ENCODE measurements around the gene COPG1. TPM values are rescaled to one million over a fixed set of nuclear protein-coding genes. Genes with fewer than 3 reads are reported as not detected.

Gene COPG1
- total and polyA plus RNA-seq, 2 experiments from 2014 or later, result 50.0 to 106 TPM

GRCh38 chr3:129205109-129205832, 44.1 kb upstream of the COPG1 start:
- Mint-ChIP-seq H3K4me1 (no peaks in the 10 kb centered on the region), H3K27me3 (ENCODE audit: insufficient read depth, low read depth, poor library complexity) (no peaks in the 10 kb centered on the region), H3K4me3 (no peak overlapping the region), H3K9me3 (no peaks in the 10 kb centered on the region), H3K36me3 (ENCODE audit: low read depth) (no peaks in the 10 kb centered on the region), H3K27ac (no peak overlapping the region)
- no peaks in the 10 kb centered on the region for H3K27me3 ChIP-seq (ENCODE audit: insufficient read depth)
- no peak overlapping the region for H3K4me2 ChIP-seq
- no peaks in the 10 kb centered on the region for H4K20me1 ChIP-seq (replicated peaks; ENCODE audit: insufficient read depth)
- no peaks in the 10 kb centered on the region for H3K36me3 ChIP-seq (ENCODE audit: insufficient read depth)
- ATAC-seq, result peak; percentile 81
- H3K4me1 ChIP-seq (ENCODE audit: insufficient read depth), result no peaks in the 10 kb centered on the region
- no peaks in the 10 kb centered on the region for H3K9me2 ChIP-seq (ENCODE audit: insufficient read depth)
- no peak for TF ChIP-seq REST (IDR thresholded peaks at IDR 0.05; ENCODE audit: unreplicated experiment)
- no peaks in the 10 kb centered on the region for H3K79me2 ChIP-seq (replicated peaks; ENCODE audit: insufficient read depth)
- no peaks in the 10 kb centered on the region for H3F3A ChIP-seq (replicated peaks; ENCODE audit: low read depth)
- no peak overlapping the region for H3K27ac ChIP-seq (ENCODE audit: low read depth)
- peak; percentile 28 for DNase-seq (ENCODE audit: low spot score)
- H2AFZ ChIP-seq, result peak overlapping the region; percentile 38; the same call in 1 of the 2 replicates
- H3K4me3 ChIP-seq, result no peak overlapping the region

DNA sequence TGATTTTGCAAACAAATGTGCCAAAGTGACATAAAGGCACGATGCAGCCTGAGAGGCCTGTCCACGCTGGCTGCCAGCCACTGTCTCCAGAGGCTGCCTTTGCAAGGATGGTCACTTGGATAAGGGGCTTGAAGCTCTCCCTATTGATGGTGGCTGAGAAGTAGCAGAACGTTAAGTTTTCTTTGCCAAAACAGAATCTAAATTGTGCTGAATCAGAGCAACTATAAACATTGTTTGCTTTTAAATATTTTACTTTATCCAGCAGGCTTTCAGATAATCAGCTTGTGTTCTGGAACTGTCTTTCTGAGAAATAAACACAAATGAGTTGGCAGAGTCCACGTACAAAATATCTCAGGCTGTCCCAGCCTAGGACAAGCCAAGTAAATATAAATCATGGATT, 41.9 kb upstream of the COPG1 start:
- no peaks in the 10 kb centered on the region for H3F3A ChIP-seq (replicated peaks; ENCODE audit: low read depth)

More for the DNA sequence above, 41.9 kb upstream of the COPG1 start:
- H3K9me3 Mint-ChIP-seq, result no peaks in the 10 kb centered on the region
- Histone ChIP-seq H3K27ac (ENCODE audit: low read depth) (no peak overlapping the region; the same call in 1 of the 2 replicates), H4K20me1 (replicated peaks; ENCODE audit: insufficient read depth) (no peaks in the 10 kb centered on the region), H3K27me3 (ENCODE audit: insufficient read depth) (no peaks in the 10 kb centered on the region), H3K4me3 (no peak overlapping the region), H3K9me2 (ENCODE audit: insufficient read depth) (no peaks in the 10 kb centered on the region), H3K4me2 (no peak overlapping the region), H3K36me3 (ENCODE audit: insufficient read depth) (no peaks in the 10 kb centered on the region), H3K79me2 (replicated peaks; ENCODE audit: insufficient read depth) (no peaks in the 10 kb centered on the region), H3K4me1 (ENCODE audit: insufficient read depth) (no peaks in the 10 kb centered on the region), H2AFZ (peak overlapping the region; percentile 59)
- H3K4me1 Mint-ChIP-seq, result no peaks in the 10 kb centered on the region
- H3K27ac Mint-ChIP-seq, result no peak overlapping the region
- DNase-seq (ENCODE audit: low spot score) (no peak), ATAC-seq (no peak)
- H3K4me3 Mint-ChIP-seq, result no peak overlapping the region
- no peaks in the 10 kb centered on the region for H3K27me3 Mint-ChIP-seq (ENCODE audit: insufficient read depth, low read depth, poor library complexity)
- TF ChIP-seq CREB1 (CRISPR knock-in tag; IDR thresholded peaks at IDR 0.05; ENCODE audit: low read depth) (no peak), ZNF114 (CRISPR knock-in tag; IDR thresholded peaks at IDR 0.05) (no peak), REST (IDR thresholded peaks at IDR 0.05; ENCODE audit: unreplicated experiment) (no peak), EZH2phosphoT487 (IDR thresholded peaks at IDR 0.05; ENCODE audit: unreplicated experiment) (no peak), JUNB (IDR thresholded peaks at IDR 0.05; ENCODE audit: unreplicated experiment) (no peak), NANOG (IDR thresholded peaks at IDR 0.05; ENCODE audit: borderline replicate concordance) (no peak)
- TF ChIP-seq, protein P1, sequence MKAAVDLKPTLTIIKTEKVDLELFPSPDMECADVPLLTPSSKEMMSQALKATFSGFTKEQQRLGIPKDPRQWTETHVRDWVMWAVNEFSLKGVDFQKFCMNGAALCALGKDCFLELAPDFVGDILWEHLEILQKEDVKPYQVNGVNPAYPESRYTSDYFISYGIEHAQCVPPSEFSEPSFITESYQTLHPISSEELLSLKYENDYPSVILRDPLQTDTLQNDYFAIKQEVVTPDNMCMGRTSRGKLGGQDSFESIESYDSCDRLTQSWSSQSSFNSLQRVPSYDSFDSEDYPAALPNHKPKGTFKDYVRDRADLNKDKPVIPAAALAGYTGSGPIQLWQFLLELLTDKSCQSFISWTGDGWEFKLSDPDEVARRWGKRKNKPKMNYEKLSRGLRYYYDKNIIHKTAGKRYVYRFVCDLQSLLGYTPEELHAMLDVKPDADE (IDR thresholded peaks at IDR 0.05), result no peak
- H3K36me3 Mint-ChIP-seq (ENCODE audit: low read depth), result no peaks in the 10 kb centered on the region
